ENCODE measurements around the gene STARD4. TPM values are rescaled to one million over a fixed set of nuclear protein-coding genes. Genes with fewer than 3 reads are reported as not detected.

The STARD4 gene
- total RNA-seq, 1 experiment from 2014 or later: 65.0 TPM

DNA sequence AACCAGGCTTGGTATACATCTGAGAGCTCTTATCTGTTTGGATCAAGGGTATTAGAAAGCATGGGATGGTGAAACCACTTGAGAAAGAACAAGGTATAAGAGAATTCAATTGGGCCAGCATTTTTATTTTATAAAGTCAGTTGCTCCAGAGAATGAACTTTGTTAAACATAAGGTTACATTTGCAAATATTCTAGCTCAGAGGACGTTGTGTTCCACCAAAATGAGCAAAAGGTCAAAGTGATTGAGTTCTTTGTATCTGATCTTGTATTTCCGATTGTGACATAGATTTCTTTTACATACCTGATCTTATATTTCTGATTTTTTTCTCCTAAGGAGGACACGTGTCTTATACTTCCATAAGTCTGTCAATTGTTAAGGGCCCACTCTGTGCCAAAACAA is 8.6 kb upstream of the STARD4 start:
- Mint-ChIP-seq H3K4me1 (ENCODE audit: low read depth, unreplicated experiment) (peaks cover 9% of the 10 kb centered on the region), H3K4me3 (ENCODE audit: low read depth, unreplicated experiment) (no peak overlapping the region), H3K36me3 (ENCODE audit: insufficient read depth, unreplicated experiment) (no peaks in the 10 kb centered on the region), H3K27me3 (ENCODE audit: unreplicated experiment) (no peaks in the 10 kb centered on the region), H3K9me3 (ENCODE audit: low read depth, unreplicated experiment) (no peaks in the 10 kb centered on the region), H3K27ac (ENCODE audit: unreplicated experiment) (no peak overlapping the region)
- no peak for DNase-seq
- intact Hi-C loops (cut with micrococcal nuclease; ENCODE audit: unreplicated experiment): no loop called here
- CTCF ChIA-PET: no interaction called here
- TF ChIP-seq, protein P1, sequence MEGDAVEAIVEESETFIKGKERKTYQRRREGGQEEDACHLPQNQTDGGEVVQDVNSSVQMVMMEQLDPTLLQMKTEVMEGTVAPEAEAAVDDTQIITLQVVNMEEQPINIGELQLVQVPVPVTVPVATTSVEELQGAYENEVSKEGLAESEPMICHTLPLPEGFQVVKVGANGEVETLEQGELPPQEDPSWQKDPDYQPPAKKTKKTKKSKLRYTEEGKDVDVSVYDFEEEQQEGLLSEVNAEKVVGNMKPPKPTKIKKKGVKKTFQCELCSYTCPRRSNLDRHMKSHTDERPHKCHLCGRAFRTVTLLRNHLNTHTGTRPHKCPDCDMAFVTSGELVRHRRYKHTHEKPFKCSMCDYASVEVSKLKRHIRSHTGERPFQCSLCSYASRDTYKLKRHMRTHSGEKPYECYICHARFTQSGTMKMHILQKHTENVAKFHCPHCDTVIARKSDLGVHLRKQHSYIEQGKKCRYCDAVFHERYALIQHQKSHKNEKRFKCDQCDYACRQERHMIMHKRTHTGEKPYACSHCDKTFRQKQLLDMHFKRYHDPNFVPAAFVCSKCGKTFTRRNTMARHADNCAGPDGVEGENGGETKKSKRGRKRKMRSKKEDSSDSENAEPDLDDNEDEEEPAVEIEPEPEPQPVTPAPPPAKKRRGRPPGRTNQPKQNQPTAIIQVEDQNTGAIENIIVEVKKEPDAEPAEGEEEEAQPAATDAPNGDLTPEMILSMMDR (IDR thresholded peaks at IDR 0.05; ENCODE audit: unreplicated experiment): no peak
- BruUV-seq (replicated peaks): no TSS peak

DNA sequence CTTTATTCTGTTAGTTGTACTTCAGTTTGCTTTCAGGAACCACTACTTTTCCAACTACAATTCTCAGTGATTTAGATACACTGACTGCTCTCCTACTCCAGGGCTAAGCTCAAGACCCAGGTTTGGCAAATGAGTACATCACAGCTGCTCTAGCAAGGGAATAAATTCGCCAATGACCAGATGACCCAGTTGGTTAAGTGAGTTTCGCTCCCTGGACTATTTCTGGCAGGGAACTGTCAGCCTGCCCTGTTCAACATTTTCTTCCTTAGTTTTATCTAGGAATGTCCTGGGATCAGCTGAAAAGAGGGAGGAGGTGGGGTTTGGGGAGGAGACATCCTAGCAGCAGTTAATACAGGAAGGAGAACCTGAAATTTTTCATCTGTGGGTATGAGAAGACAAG is 6.4 kb upstream of the STARD4 start:
- CTCF ChIA-PET: no interaction called here
- DNase-seq: no peak
- Mint-ChIP-seq H3K36me3 (ENCODE audit: insufficient read depth, unreplicated experiment) (no peaks in the 10 kb centered on the region), H3K27me3 (ENCODE audit: unreplicated experiment) (no peaks in the 10 kb centered on the region), H3K4me1 (ENCODE audit: low read depth, unreplicated experiment) (peaks cover 9% of the 10 kb centered on the region), H3K9me3 (ENCODE audit: low read depth, unreplicated experiment) (no peaks in the 10 kb centered on the region), H3K4me3 (ENCODE audit: low read depth, unreplicated experiment) (no peak overlapping the region), H3K27ac (ENCODE audit: unreplicated experiment) (no peak overlapping the region)
- TF ChIP-seq, protein P1 (IDR thresholded peaks at IDR 0.05; ENCODE audit: unreplicated experiment): no peak
- no TSS peak for BruUV-seq (replicated peaks)
- intact Hi-C loops (cut with micrococcal nuclease; ENCODE audit: unreplicated experiment): no loop called here

DNA sequence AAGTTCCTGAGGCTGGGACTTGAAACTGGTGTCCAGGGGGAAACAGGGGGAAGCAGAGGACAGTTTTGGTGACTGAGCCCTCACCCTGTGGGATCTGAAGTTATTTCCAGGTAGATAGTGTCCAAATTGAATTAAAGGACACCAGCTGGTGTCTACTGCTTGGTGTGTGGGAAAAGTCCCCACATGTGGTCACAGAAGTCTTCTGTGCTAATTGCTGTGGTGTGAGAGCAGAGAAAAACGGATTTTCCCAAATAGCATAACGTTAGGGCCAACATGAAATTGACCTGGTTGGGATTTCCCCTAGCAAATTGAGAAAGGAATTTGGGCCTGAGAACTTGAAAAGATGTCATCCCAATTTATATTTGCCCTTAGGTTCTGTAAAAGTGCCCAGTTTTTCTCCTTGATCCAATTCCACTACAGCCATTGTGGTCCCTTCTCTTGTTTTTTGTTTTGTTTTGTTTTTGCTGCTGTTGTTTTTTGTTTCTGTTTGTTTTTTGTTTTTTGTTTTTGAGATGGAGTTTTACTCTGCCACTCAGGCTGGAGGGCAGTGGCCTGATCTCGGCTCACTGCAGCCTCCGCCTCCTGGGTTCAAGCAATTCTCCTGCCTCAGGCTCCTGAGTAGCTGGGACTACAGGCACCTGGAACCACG is 5.6 kb upstream of the STARD4 start:
- CTCF ChIA-PET: no interaction called here
- Mint-ChIP-seq H3K36me3 (ENCODE audit: insufficient read depth, unreplicated experiment) (peaks cover 3% of the 10 kb centered on the region), H3K4me1 (ENCODE audit: low read depth, unreplicated experiment) (peaks cover 9% of the 10 kb centered on the region), H3K27me3 (ENCODE audit: unreplicated experiment) (no peaks in the 10 kb centered on the region), H3K4me3 (ENCODE audit: low read depth, unreplicated experiment) (no peak overlapping the region), H3K27ac (ENCODE audit: unreplicated experiment) (no peak overlapping the region), H3K9me3 (ENCODE audit: low read depth, unreplicated experiment) (no peaks in the 10 kb centered on the region)
- no TSS peak for BruUV-seq (replicated peaks)
- no peak for DNase-seq
- intact Hi-C loops (cut with micrococcal nuclease; ENCODE audit: unreplicated experiment): no loop called here
- TF ChIP-seq, protein P1 (IDR thresholded peaks at IDR 0.05; ENCODE audit: unreplicated experiment): no peak

DNA sequence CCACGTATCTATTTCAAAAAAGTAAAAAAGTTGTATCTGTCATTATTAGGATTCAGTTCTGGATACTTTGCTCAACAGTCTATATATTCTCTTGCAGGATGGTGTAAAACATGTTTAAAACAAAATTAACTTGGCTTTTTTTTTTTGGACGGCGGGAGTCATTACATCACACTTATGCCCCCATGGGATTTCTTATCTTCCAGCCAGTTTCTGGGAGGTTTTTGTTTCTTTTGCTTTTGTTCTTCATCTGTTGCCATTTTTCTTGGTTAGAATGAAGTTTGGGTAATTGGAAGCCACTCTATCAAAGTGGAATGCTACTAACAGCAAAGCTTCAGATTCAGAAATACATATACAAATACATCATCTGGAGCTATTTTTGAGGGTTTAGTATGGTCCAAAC is 1.8 kb upstream of the STARD4 start:
- TF ChIP-seq, protein P1 (IDR thresholded peaks at IDR 0.05; ENCODE audit: unreplicated experiment): no peak
- Mint-ChIP-seq H3K27me3 (ENCODE audit: unreplicated experiment) (no peaks in the 10 kb centered on the region), H3K4me3 (ENCODE audit: low read depth, unreplicated experiment) (peak overlapping the region; percentile 98), H3K9me3 (ENCODE audit: low read depth, unreplicated experiment) (no peaks in the 10 kb centered on the region), H3K27ac (ENCODE audit: unreplicated experiment) (peak overlapping the region; percentile 83), H3K4me1 (ENCODE audit: low read depth, unreplicated experiment) (peaks cover 17% of the 10 kb centered on the region), H3K36me3 (ENCODE audit: insufficient read depth, unreplicated experiment) (peaks cover 32% of the 10 kb centered on the region)
- no peak for DNase-seq
- no TSS peak for BruUV-seq (replicated peaks)
- intact Hi-C loops (cut with micrococcal nuclease; ENCODE audit: unreplicated experiment): no loop called here
- CTCF ChIA-PET: interaction anchor here (0.7 kb wide), 1 partner anchor 366 kb away, joined by 3 read pairs; no protein-coding TSS in a partner anchor
